Neuronal stem cell (in vitro differentiated cells): Measurements from ENCODE around the gene DKK2.

Source experiments
- DNase-seq: peaks from one replicate; pipeline ENCODE4 v3.0.0-alpha.2; 2013; ENCODE audit warnings: low spot score
- H2AFZ ChIP-seq: one replicate; pipeline ENCODE4 v1.6.1; 2013; ENCODE audit warnings: mild to moderate bottlenecking, low read length, inconsistent platforms
- H2AK5ac ChIP-seq: 2 replicates; pipeline ENCODE4 v1.6.1; 2013; ENCODE audit warnings: low read depth, mild to moderate bottlenecking, inconsistent platforms, low read length, moderate library complexity, mixed read lengths
- H2BK120ac ChIP-seq: 2 replicates; pipeline ENCODE4 v1.6.1; 2013; ENCODE audit warnings: low read depth, mild to moderate bottlenecking, inconsistent platforms, low read length, moderate library complexity, mixed read lengths
- H2BK12ac ChIP-seq: one replicate; pipeline ENCODE4 v1.6.1; 2013; ENCODE audit warnings: low read length, inconsistent platforms
- H2BK15ac ChIP-seq: 2 replicates; pipeline ENCODE4 v1.6.1; 2013; ENCODE audit warnings: mild to moderate bottlenecking, low read length, inconsistent platforms, mixed read lengths
- H2BK5ac ChIP-seq: one replicate; pipeline ENCODE4 v1.6.1; 2013; ENCODE audit warnings: inconsistent platforms, mild to moderate bottlenecking, low read length, moderate library complexity
- H3K14ac ChIP-seq: one replicate; pipeline ENCODE4 v1.6.1; 2013; ENCODE audit warnings: low read length, inconsistent platforms
- H3K18ac ChIP-seq: 2 replicates; pipeline ENCODE4 v1.6.1; 2013; ENCODE audit warnings: low read length, inconsistent platforms
- H3K23ac ChIP-seq: 2 replicates; pipeline ENCODE4 v1.6.1; 2013; ENCODE audit warnings: low read depth, mild to moderate bottlenecking, mixed read lengths, low read length, inconsistent platforms; ENCODE audit not compliant: poor library complexity
- H3K27ac ChIP-seq: replicated peaks from 3 replicates; pipeline ENCODE4 v1.5.1; 2013; ENCODE audit warnings: low read length, inconsistent platforms
- H3K27me3 ChIP-seq, 3 experiments: 2 replicates each; pipeline ENCODE4 v1.6.1; 2013; ENCODE audit warnings: low read length in 3 of 3, mild to moderate bottlenecking in 2 of 3, inconsistent platforms in 1 of 3, low read depth in 1 of 3, mixed read lengths in 1 of 3, moderate library complexity in 1 of 3; ENCODE audit not compliant: control insufficient read depth in 3 of 3, insufficient read depth in 3 of 3
- H3K36me3 ChIP-seq, 2 donors: replicated peaks in 1 of 2; 2 replicates each; pipeline ENCODE4 v1.6.1; 2013; ENCODE audit warnings: low read length in 2 of 2; ENCODE audit not compliant: control insufficient read depth in 2 of 2, insufficient read depth in 2 of 2
- H3K4ac ChIP-seq: 2 replicates; pipeline ENCODE4 v1.6.1; 2013; ENCODE audit warnings: inconsistent platforms, mild to moderate bottlenecking, low read length, moderate library complexity
- H3K4me1 ChIP-seq, 2 donors: 1 replicate in 1 of 2; 2 replicates in 1 of 2; pipeline ENCODE4 v1.6.1; 2013; ENCODE audit warnings: low read length in 2 of 2, low read depth in 1 of 2; ENCODE audit not compliant: control insufficient read depth in 2 of 2, insufficient read depth in 1 of 2
- H3K4me2 ChIP-seq: one replicate; pipeline ENCODE4 v1.6.1; 2013; ENCODE audit warnings: mild to moderate bottlenecking, low read length, inconsistent platforms; ENCODE audit not compliant: insufficient read depth, poor library complexity, severe bottlenecking
- H3K4me3 ChIP-seq, 2 donors: 2 replicates each; pipeline ENCODE4 v1.5.1; 2013; ENCODE audit warnings: low read length in 2 of 2, mild to moderate bottlenecking in 2 of 2, inconsistent platforms in 1 of 2, moderate library complexity in 1 of 2
- H3K79me1 ChIP-seq: one replicate; pipeline ENCODE4 v1.6.1; 2013; ENCODE audit warnings: low read depth, mild to moderate bottlenecking, inconsistent platforms, low read length, moderate library complexity
- H3K9ac ChIP-seq: one replicate; pipeline ENCODE4 v1.6.1; 2013; ENCODE audit warnings: mild to moderate bottlenecking, low read depth, low read length, inconsistent platforms; ENCODE audit not compliant: poor library complexity
- H3K9me3 ChIP-seq, 2 donors: replicated peaks in 1 of 2; 2 replicates each; pipeline versions ENCODE3 to v1.6.1; 2013; ENCODE audit warnings: low read length in 2 of 2, mild to moderate bottlenecking in 2 of 2, inconsistent platforms in 1 of 2, low read depth in 1 of 2, mixed read lengths in 1 of 2, moderate library complexity in 1 of 2; ENCODE audit not compliant: control insufficient read depth in 2 of 2, insufficient read depth in 1 of 2
- H4K8ac ChIP-seq: one replicate; pipeline ENCODE4 v1.6.1; 2013; ENCODE audit warnings: low read depth, mild to moderate bottlenecking, inconsistent platforms, low read length, moderate library complexity
- H4K91ac ChIP-seq: one replicate; pipeline ENCODE4 v1.6.1; 2013; ENCODE audit warnings: low read length, low read depth, mild to moderate bottlenecking, inconsistent platforms; ENCODE audit not compliant: poor library complexity
- WGBS, 2 donors: extraction: QIAGEN DNeasy Blood & Tissue Kit; methylation state at CpG; one replicate each; pipeline ENCODE4 v1.1.7; 2013; ENCODE audit warnings: missing lambda C conversion rate in 2 of 2, mixed read lengths in 1 of 2; ENCODE audit not compliant: insufficient read length in 2 of 2, insufficient replicate concordance in 1 of 2; ENCODE audit errors: extremely low coverage in 2 of 2; 5-methylcytosine and 5-hydroxymethylcytosine counted together

Gene DKK2

GRCh38 chr4:107034091-107034995 is 1.8 kb downstream of the DKK2 start:
- H3K18ac ChIP-seq = peak overlapping the region; percentile 55
- H3K27me3 ChIP-seq = peaks cover 17 to 44% (median 32%) of the 10 kb centered on the region in 3 experiments
- DNase-seq = peak; percentile 64
- peak overlapping the region; percentile 46 to 83 for H3K4me3 ChIP-seq
- H2BK5ac ChIP-seq = no peak overlapping the region
- H3K36me3 ChIP-seq = no peaks in the 10 kb centered on the region
- H3K4ac ChIP-seq = no peak overlapping the region
- no peaks in the 10 kb centered on the region for H3K79me1 ChIP-seq
- no peak overlapping the region for H2BK15ac ChIP-seq
- no peak overlapping the region for H3K9ac ChIP-seq
- H2AK5ac ChIP-seq = no peak overlapping the region
- H3K4me1 ChIP-seq = peaks cover 12 to 14% of the 10 kb centered on the region in 2 donors
- H3K4me2 ChIP-seq = peak overlapping the region; percentile 51
- H2BK12ac ChIP-seq = no peak overlapping the region
- H4K8ac ChIP-seq = no peak overlapping the region
- H3K14ac ChIP-seq = no peak overlapping the region
- H3K23ac ChIP-seq = no peak overlapping the region
- no peak overlapping the region for H3K27ac ChIP-seq
- H3K9me3 ChIP-seq = no peaks in the 10 kb centered on the region
- no peak overlapping the region for H2BK120ac ChIP-seq
- H4K91ac ChIP-seq = no peak overlapping the region
- peak overlapping the region; percentile 94 for H2AFZ ChIP-seq
- no CpG with 5 or more reads among the region's 39 CpGs for WGBS, 2 donors

DNA sequence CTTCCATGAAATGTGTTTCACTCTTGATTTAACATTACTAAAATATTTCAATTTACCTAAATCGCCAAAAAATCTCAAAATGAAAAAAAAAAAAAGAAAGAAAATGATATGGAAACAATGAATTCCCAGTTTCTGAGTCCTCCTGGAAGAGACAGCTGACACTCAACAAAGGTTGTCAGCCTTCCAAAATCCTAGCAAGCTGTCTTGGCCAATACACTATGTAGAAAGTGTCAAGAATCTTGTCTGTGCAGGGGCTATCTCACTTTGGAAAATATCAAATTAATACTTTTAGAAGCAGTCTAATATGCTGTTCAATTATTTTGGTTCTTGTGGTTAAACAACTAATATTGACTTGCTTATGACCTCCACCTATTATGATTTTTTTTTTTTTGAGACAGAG is 8.7 kb downstream of the DKK2 start:
- Histone ChIP-seq H3K27ac (no peak overlapping the region), H3K23ac (no peak overlapping the region), H3K36me3 (no peaks in the 10 kb centered on the region), H3K4ac (no peak overlapping the region), H3K4me2 (no peak overlapping the region), H2BK120ac (no peak overlapping the region), H3K4me1 (peaks cover 0 to 3% of the 10 kb centered on the region in 2 donors), H3K9me3 (no peaks in the 10 kb centered on the region), H2BK5ac (no peak overlapping the region), H3K14ac (no peak overlapping the region), H2BK15ac (no peak overlapping the region), H3K27me3 (no peaks in the 10 kb centered on the region), H2BK12ac (no peak overlapping the region), H3K79me1 (no peaks in the 10 kb centered on the region), H2AK5ac (no peak overlapping the region), H3K9ac (no peak overlapping the region), H4K8ac (no peak overlapping the region), H3K18ac (no peak overlapping the region), H3K4me3 (no peak overlapping the region), H4K91ac (no peak overlapping the region), H2AFZ (no peak overlapping the region)
- no peak for DNase-seq
- WGBS, 2 donors = no CpG with 5 or more reads among the region's 1 CpG

- Histone ChIP-seq H3K9me3 (no peaks in the 10 kb centered on the region), H3K27me3 (no peaks in the 10 kb centered on the region), H3K4me3 (no peak overlapping the region), H2BK5ac (no peak overlapping the region), H2AK5ac (no peak overlapping the region), H3K4me1 (no peaks in the 10 kb centered on the region), H3K9ac (no peak overlapping the region), H4K91ac (no peak overlapping the region), H3K79me1 (no peaks in the 10 kb centered on the region), H3K4me2 (no peak overlapping the region), H2BK120ac (no peak overlapping the region), H2BK12ac (no peak overlapping the region), H3K27ac (no peak overlapping the region), H3K23ac (no peak overlapping the region), H3K4ac (no peak overlapping the region), H3K36me3 (no peaks in the 10 kb centered on the region), H4K8ac (no peak overlapping the region), H2AFZ (no peak overlapping the region), H3K18ac (no peak overlapping the region), H2BK15ac (no peak overlapping the region), H3K14ac (no peak overlapping the region)
- DNase-seq = no peak
- WGBS, 2 donors = no CpG with 5 or more reads among the region's 3 CpGs
Observed at GRCh38 chr4:107018344-107018735, 17.8 kb downstream of the DKK2 start.

- H3K14ac ChIP-seq = no peak overlapping the region
- no peak overlapping the region for H3K18ac ChIP-seq
- H3K79me1 ChIP-seq = no peaks in the 10 kb centered on the region
- no peak overlapping the region for H2BK15ac ChIP-seq
- H3K4me2 ChIP-seq = no peak overlapping the region
- no CpG with 5 or more reads among the region's 7 CpGs for WGBS, 2 donors
- no peak overlapping the region for H2BK12ac ChIP-seq
- no peak overlapping the region for H3K23ac ChIP-seq
- H3K36me3 ChIP-seq = no peaks in the 10 kb centered on the region
- no peak overlapping the region for H2BK5ac ChIP-seq
- no peaks in the 10 kb centered on the region for H3K27me3 ChIP-seq
- H2AK5ac ChIP-seq = no peak overlapping the region
- DNase-seq = no peak
- no peak overlapping the region for H3K4me3 ChIP-seq
- no peaks in the 10 kb centered on the region for H3K9me3 ChIP-seq
- no peak overlapping the region for H3K27ac ChIP-seq
- H4K8ac ChIP-seq = no peak overlapping the region
- no peak overlapping the region for H2BK120ac ChIP-seq
- H3K9ac ChIP-seq = no peak overlapping the region
- no peaks in the 10 kb centered on the region for H3K4me1 ChIP-seq
- no peak overlapping the region for H4K91ac ChIP-seq
- H2AFZ ChIP-seq = no peak overlapping the region
- no peak overlapping the region for H3K4ac ChIP-seq
Observed at GRCh38 chr4:107017443-107018343, 18.4 kb downstream of the DKK2 start.
